ENCODE results near the gene CLPTM1L.

The CLPTM1L gene

DNA sequence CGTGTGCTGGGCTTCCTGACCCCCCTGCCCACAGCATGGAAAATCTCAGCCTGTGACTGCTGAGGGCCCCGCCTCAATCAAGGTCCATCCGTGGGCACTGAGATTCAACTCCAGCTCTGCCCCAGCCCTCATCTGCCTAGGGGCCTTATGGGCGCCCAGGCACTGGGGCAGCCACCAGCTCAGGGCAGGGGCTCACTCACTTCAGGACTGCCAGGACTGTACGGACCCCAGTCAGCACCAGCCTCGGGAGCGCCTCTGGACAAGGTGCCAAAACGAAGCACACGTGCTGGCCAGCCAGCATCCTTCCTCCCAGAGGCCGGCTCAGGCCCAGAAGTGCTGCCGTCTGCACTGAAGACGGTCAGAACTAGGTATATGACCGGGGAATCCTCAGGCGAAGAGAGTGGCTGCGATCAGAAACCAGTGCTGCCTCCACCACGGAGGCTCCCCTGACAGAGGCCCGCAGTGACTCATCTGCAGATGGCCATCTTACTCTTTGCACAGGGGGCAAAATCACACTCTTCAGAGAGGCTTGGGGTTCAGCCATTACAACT lies 19.6 kb downstream of the CLPTM1L start:
- no peak for DNase-seq

DNA sequence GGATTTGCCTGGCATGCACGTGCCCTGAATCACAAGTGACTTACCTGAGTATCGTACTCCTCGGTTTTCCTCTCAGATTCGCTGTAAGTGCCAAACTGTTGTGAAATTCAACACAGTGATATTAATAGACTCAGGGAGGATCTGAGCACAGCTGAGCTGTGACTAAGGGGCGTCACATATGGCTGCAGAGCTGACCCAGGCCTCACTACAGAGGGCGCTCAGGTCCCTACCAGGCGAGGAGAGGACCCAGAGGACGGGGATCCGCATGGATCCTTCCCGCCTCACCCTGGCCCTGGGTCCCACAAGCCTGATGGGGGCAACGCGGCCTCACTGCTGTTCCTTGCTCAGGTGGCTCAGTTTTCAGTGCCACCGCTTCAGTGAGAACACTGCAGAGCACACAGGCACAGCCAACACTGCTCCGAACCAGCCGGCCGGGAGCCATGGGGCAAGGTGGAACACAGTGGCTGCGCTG lies 20.1 kb downstream of the CLPTM1L start:
- DNase-seq, result no peak

- DNase-seq, result no peak
Measured at GRCh38 chr5:1324301-1324700, 20.6 kb downstream of the CLPTM1L start.

DNA sequence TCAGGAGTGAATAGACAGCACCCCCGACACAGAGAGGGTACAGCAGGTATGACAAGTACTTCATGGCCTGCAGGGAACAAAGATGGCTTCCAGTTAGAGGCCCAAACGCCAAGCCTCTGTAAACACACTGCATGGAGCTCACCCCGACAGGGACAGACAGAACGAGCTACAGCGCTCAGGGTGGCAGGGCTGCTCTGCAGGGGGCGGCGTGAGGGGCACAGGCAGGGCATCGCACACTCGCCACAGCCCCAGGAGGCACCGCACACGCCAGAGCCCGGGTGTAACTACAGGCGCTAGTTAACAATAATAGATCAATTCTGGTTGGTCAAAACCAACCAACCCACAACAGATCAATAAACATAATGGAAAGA lies 21.1 kb downstream of the CLPTM1L start:
- no peak for DNase-seq

- no peak for DNase-seq
Measured at GRCh38 chr5:1322955-1323802, 21.7 kb downstream of the CLPTM1L start.

DNA sequence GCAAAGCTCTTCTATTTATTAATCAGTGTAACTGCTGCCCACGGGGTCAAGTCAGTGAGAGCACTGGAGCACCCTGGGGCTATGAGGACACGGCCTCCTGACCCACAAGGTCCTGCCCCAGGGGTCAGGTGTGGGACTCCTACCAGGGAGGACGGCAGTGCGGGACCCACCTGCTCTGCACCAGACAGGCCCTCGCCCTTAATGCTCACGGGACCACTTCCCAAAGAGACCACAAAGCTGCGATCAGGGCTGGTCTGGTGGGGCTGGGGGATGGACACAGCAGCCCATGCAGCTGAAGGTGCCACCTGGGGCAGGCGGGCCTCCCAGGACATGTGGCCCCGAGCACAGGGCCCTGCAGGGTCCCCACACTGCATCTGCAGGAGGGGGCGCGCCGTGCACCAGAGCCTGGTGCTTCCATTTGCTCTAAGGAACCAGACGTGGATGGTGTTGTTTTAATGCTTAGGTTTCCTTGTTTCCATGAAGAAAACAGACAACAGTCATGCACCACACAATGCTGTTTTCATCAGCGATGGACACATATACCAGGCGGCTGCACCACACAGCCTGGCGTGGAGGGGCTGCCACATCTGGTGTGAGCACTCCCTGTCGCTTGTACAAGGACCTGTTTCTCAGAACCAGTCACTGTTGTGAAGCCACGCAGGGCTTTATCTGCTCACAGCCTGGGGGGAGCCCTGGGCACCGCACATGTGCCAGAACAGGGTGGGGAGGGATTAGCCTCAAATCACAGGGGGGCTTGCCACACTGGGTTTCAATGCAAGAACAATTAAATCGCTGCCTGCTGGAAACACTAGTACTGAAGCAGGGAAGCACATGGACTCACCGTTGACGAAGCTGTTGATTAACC lies 22.6 kb downstream of the CLPTM1L start:
- no peak for DNase-seq

DNA sequence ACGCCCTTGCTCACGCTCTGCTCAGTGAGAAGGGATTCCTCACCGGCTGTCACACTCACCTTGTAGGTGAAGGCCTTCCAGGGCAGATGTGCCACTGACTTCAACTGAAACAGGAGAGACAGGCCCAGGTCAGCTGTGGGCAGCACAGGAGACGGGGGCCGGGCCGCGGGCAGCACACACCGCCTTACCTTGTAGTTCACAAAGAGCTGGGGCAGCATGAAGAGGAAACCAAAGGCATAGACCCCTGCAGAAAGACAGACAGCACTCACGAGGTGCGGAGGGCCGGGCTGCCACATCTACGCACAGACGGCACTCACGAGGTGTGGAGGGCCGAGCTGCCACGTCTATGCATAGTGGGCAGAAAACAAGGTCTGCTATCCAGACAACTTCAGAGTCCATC lies 23.3 kb downstream of the CLPTM1L start:
- DNase-seq, result no peak

GRCh38 chr5:1320436-1321344 lies 24.2 kb downstream of the CLPTM1L start:
- no peak for DNase-seq

DNA sequence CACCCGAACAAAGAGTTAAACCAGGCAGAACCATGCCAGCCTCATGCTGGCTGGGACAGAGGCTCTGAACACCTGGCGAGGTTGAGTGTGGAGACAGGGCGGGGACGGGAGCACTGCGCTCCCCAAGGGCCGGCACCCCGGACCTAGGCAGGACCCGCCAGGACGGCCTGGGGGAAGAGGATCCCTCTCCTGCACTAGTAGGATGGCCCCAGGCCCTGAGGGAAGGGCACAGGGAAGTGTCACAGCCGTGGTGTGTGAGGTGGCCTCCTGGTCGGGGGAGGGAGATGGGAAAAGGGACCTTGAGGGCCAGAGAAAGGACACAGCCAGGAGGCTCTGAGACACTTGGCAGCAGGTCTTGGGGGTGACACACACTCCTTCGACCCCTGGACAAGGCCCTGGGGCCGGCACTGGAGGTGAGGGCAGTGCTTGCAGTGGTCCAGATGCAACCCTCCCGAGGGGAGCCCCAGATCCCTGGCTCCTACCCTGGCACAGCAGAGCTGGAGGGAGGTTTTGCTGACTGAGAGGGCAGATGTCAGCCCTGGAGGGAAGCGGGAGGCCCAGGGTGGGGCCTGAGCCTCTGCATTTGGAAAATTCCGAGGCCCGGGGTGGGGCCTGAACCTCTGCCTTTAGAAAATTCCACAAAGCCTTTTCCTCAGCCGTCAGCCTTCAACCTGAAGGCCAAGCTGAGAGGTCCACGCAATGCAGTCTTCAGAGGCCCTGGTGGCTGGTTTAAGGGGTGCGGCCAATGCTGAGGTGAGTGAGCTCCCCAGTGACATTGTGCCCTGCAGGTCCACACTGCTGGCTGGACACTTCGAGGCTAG lies 25.3 kb downstream of the CLPTM1L start:
- no peak for DNase-seq

DNA sequence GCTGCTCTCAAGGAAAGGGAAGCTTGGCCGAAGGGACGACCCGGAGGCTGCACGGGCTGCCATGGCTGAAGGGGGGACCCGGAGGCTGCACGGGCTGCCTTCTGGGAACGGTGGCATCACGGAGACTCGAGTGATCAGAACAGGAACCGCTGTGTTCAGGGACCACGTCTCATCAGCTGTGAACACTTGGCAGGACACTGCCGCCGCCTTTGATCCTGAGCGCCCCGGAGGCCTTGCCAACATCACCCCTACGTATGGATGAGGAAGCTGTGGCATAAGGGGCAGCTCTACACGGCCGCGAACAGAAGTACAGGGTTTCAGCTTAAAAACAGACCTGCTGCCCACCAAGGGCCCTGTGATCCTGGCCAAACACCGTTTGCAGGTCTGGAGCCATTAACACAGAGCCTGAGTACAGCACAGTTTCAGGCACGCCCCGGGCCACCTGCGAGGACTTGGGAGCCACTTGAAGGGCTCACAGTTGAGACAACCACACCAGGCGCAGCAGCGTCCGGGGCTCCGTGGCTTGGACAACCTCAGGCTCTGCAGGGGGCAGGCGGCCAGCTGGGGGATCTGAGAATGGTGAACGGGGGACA lies 26.1 kb downstream of the CLPTM1L start:
- no peak for DNase-seq

DNA sequence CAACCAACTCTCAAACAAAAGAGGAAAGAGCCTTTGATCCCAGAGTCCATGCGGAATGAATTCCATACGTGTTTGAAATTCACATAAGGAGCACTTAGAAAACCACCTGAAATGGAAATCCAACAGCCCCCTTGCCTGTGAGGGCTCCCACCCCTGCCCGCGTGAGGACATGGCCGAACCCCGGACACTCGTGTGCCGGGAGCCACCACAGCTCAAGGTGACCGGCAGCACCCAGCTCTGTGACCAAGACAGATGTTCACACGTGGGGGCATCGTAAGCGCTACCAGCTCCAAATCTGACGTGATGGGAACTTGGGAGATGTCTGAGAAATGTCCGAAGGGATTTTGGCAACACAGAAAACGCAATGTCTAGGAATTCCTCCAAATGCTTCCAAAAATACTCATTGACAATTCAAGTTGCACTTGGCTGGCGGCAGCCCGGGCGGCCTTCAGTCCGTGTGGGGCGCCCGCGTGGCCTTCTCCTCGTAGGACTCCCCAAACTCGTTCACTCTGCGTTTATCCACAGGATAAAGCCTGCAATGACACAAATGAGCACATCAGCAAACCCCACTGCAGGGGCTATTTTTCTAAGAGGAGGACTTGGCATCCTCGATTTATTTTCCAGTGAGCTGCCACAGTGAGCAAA lies 26.9 kb downstream of the CLPTM1L start:
- DNase-seq, result no peak

GRCh38 chr5:1316588-1317340 lies 28.1 kb downstream of the CLPTM1L start:
- DNase-seq, result no peak

- DNase-seq, result peak; percentile 46
Measured at GRCh38 chr5:1315709-1316587, 29.0 kb downstream of the CLPTM1L start.

DNA sequence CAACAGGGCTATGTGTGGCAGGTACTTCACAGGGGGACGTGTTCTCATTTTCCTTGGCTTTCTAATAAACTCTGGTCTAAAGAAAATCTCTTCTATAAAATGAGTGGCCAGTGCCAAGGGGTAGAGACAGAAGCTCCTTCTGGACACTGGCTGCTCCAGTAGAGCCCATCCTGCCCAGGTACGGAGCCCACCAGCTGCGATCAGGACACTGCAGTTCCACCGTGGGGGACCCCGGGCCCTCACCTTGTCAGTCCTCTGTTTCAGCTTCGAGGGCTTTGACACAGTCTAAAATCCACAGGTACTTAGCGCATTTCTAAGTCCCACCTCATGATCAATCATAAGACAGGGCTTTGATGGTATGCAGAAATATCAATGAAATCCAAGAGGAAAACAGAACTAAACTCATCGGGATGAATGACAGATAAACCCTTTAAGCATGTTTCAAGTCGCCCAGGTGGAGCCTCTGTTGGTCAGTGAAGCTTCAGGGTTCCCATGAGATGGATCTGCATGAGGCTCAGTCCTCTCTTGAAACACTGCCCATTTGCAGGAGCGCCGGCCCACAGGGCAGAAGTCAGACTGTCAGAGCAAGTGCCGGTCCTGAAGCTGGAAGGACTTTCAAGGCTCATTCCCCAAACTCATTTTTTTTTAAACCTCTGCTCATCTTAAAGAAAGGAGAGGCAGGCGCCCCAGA lies 29.7 kb downstream of the CLPTM1L start:
- DNase-seq, result no peak

DNA sequence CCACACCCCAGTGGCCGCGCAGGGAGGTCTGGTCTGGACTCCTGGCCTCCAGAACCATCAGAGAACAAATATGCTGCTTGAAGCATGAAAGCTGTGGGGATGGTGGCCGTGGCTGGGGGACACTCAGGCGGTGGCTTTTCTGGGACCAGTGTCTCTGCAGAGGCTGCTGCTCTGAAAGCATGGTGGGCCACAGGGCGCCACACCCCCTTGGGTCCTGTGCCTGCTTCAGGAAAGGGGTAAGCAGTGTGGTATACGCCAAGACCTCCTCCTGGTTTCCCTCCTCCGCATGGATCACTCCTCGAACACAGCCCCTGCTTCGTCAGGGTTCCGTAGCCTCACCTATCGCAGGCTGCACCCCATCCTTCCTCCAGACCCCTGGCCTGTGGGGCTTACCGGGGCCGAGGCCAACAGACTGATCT lies 30.3 kb downstream of the CLPTM1L start:
- no peak for DNase-seq

GRCh38 chr5:1312993-1313833 lies 31.7 kb downstream of the CLPTM1L start:
- peak; percentile 29 for DNase-seq

DNA sequence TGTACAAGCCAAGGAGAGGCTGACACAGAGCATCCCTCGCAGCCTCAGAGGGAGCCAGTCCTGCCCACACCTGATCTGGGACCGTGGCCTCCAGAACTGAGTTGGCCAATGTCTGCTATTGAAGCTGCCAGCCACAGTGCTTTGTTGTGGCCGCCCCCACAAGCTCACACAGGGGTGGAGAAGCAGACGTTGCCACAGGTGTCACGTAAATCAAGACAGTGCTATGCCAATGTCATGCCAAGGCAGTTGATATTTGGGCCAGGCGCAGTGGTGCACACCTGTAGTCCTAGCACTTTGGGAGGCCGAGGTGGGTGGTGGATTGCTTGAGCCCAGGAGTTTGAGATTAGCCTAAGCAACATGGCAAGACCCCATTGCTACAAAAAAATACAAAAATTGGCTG lies 32.7 kb downstream of the CLPTM1L start:
- DNase-seq, result peak; percentile 19
